HG02798 (cell line): ENCODE data around the gene TANC2.
"Not testable (repeated sequence)": the region's sequence is repeated elsewhere in the genome, so short reads cannot be mapped to it uniquely, and the experiment has no call there.

Source experiments
- ATAC-seq: cut with Tn5 transposase; IDR thresholded peaks from one replicate; pipeline ENCODE4 v1.9.1; 2021; ENCODE audit warnings: mild to moderate bottlenecking; ENCODE audit not compliant: unreplicated experiment, poor library complexity

TANC2 gene

DNA sequence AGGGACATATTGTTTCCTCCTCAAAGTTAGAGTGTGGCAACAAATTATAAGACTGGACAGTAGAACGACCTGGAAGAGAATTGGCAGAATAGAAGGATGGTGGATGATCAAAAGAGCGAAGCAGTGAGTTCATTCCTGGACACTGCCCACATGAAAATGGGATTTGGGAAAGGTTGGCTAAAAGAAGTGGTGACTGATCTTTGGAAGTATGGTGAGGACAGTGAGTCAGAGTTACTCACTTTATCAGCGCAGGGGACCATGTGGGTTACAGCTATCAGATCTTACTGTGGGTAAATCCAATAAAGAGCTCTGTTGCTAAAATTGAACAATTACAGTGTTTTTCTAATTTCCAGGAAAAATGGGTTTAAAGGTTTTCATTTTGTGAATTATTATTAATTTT is 2.7 kb upstream of the TANC2 start:
- ATAC-seq, result no peak

DNA sequence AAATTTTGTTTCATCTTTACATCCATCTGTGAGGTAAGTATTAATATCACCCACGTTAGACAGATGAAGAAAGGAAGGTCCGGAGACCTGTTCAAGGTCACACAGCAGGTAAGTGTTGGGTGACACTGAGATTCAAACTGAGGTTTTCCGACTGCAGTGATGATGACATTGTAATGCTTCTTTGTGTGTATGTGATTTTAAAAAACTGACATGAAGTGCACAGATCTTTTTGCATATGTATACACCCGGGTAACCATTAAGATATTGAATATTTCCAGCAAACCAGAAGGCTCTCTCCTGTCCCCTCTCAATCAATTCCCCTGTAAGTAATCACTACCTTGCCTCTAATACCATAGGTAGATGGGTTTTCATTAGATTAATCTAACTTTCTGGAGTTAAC is 1.5 kb upstream of the TANC2 start:
- ATAC-seq, result no peak

DNA sequence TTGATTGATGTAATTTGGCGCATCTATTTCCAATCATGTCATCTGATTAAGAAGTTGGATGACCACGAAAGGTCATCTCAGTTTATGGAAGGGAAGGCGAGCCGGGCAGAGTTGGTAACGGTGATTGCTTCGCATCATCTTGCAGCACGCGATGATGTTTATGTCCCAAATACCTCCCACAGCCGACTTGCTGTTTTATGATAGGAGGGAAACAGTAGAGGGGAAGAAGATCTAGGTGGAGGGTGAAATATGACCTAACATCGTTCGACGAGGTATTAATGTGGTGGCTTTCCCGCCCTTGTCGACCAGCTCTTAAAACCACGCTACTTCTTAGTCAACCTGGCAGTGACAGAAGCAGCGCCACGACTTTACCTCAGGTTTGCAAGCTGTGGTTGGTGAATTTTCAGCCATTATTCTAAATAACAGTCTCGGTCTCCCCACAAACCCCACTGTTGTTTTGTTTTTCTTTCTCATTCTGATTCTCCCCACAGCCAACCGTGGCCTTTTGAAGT is 805 bp upstream of the TANC2 start:
- ATAC-seq, result no peak

DNA sequence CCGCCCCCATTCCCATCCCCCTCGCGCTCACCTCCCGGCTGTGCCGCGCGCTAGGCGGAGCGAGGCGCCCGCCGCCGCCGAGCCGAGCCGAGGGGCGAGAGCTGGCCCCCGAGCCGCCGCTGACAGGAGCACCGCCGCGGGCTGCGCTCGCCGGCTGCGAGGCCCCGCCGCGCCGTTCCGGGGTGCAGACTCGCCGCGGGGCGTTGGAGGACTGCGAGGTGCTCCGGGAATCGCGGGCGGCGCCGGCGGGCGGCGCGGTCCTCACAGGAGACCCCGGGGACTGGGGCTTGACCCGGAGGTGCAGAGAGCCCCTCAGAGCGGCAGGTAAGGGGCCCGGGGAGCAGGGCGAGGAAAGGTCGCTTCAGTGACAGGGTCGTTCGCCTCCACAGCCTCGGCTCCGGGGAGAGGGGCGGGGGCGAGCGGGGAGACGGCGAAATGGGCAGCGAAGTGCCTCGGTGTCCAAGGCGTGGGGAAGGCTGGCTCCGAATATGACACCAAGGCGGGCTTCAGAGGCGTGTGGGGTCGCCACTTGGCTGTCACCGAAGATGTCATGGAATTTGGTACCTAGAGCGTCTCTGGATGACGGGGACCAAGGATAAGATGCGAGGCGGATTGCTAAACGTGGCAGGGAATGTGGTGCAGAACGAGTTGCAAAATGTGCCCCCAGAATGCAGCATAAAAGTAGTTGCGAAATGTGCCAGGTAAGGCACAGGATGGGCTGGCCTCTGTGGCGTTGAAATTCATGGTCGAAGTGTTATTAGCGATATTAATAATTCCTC is 580 bp downstream of the TANC2 start:
- no peak for ATAC-seq

DNA sequence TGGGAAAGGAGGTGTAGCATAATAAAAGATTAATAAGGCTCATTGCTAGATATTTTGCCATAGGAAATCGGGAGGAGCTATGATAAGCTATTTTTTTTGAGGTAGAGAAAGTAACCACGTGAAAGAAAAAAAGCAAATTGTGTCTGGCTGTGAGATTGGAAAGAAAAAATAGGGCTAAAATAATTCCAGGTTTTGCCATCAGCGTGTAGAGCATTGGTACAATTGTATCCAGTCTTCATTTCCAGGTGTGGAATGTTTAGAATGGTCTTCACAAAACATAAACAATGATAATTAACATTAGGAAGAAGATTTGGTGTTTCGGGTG is 1.1 kb downstream of the TANC2 start:
- no peak for ATAC-seq

DNA sequence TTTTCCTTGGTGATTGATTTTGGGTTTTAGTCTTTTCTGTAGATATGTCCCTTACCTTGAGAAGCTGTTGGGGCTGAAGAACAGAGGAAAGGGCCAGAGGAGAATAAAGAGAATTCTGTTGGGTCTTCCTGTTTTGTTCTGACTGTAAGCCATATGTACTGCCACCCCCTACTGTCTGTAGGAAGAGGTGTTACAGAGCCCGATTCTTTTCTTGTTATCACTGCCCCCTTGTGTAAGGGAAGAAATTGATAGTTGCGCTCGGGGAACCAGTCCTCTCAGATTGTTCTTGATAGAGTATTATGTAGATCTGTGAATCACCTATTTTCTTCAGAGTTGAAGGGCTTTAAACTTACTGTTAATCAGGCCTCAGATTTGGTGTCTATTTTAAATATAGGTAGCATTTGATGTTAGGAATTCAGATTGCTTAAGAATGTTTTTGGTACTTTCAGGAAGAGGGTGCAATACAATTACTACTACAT is 2.4 kb downstream of the TANC2 start:
- ATAC-seq, result peak; percentile 65

DNA sequence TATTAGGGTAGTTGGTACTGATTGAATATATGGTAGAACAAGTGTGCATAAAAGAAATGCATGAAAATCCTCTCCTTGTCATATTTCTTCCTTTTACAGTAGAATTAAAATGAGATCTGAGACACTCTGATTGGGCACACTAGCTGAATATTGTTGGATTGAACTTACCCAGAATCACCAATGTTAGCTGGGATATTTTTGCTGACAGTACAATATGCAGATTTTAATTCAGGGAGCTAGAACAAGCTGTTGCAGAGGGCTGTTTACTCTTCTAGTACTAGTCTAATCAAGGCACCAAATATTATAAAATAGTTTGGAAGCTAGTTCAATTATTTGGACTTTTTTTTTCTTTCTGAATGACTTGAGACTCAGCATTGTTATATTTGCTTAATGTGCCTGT is 4.6 kb downstream of the TANC2 start:
- ATAC-seq, result no peak

DNA sequence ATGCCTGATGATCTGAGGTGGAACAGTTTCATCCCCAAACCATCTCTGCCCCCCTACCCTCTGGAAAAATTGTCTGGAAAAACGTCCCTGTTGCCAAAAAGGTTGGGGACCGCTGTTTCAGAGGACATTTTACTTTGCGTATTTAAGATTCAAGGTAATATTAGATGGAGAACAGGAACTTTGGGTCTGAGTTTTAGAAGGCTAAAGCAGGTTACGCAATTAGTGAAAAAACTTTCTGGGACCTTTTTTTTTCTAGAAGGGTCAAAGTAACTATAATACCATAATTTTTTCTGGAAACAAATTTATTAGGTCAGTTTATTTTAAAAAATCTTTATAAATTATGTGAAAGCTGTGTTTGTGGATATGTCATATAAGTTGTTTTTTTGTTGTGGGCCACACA is 5.8 kb downstream of the TANC2 start:
- ATAC-seq, result no peak

DNA sequence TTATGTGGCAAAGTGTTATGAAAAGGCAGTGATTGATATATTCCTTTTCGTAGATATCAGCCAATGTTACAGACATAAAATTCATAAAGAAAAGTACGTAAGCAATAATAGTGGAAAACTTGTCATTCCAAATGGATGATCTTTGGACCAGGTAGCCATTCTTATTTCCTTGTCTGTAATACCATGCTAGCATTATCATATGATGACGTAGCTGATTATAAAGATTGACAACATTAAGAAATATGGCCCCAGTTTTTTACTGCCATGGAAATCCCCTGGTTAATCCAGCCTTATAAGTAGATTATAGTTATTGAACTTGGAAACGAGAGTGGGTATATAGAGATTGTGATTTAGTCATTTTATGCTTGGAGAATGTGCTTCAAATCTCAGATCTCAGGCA is 8.8 kb downstream of the TANC2 start:
- no peak for ATAC-seq

DNA sequence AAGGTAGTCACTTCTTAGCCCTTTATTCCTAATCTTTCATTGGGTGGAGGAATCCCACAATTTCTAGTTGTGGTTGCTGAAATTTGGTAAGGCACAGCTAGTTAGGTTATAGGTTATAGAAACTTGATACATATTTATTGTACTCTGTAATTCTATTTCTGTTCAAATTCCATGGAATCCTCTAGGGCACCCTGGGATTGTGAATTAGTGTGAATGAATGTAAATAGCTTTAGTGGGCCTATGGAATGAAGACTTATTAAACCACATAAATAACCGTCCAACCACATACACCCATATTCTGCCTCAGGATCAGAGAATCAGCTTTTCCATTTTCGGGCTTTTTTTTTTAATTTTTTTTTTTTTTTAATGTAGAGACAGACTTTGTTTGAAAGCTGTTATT is 9.2 kb downstream of the TANC2 start:
- ATAC-seq, result no peak

DNA sequence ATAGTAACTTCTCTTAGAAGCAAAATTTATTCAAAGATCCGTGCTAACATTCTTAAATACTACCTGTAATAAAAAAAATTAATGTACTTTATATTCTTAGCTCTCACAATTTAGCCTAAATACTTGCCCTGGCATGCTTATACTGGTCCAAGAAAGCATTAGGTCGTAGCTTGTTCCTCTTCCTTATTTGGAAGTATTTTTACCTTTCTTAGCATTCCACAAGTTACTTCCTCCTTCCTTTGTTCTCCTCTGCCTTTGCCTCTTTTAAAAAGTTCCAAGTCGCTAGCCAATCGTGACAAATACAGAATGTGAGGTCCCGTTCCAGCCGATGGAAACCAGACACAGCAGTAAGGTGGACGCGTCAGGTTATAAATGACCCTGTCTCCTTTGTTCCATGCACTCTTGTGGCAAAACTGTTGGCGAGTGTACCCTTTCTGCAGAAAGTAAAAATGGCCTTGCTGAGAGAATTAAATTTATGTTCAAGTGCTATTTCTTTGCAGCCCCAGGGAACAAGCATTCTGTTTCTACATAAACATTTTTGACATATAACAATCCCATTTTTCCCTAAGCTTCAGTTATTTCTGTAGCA is 10.7 kb downstream of the TANC2 start:
- ATAC-seq, result not testable (repeated sequence)

DNA sequence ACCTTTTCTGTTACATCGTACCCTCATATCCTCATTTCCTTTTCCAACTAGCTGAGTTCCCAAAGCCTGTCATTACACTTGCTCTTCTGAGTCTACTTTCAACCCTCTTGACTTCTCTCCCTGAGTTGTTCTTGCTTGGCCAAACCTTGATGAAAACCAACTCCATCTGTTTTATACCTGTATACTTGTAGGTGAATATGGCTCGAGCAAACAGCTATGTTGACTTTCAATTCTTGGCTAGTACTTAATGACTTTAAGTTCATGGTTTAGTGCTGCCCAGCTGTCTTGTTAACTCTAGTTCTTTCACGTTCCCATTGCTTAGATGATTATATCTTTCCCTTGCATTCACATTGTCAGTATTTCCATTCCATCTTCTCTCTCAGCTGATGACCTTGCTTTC is 14.8 kb downstream of the TANC2 start:
- ATAC-seq, result no peak

DNA sequence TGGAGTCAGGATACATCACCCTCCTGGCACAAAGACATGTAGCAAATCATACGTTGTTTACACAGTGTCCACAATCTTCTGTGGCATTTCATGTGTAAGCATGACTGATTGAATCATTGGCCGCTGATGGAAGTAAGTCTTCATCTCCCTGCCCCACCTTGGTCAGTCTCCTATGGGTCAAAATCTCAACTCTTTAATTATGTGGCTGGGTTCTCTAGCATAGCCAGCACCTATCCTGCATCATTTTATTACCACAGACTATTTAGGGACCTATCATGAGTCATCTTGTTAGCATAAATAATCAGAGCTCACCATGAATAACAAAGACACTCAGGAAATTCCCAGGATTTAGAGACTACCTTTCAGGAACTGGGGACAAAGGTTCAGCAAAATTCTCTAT is 15.9 kb downstream of the TANC2 start:
- ATAC-seq, result no peak

DNA sequence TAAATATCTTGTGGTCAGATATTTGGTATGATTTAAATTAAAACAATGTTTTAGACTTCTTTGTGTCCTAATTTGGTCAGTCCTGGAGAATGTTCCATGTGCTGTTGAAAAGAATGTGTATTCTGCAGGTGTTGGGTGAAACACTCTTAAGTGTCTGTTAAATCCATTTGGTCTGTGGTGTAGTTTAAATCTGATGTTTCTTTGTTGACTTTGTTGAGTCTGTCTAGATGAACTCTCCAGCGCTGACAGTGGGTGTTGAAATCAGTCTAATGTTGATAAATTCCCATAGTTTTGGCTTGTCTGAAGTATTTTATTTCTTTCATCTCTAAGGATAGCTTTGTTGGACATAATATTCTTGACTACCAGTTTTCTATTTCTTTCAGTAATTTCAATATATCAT is 18.8 kb downstream of the TANC2 start:
- no peak for ATAC-seq

DNA sequence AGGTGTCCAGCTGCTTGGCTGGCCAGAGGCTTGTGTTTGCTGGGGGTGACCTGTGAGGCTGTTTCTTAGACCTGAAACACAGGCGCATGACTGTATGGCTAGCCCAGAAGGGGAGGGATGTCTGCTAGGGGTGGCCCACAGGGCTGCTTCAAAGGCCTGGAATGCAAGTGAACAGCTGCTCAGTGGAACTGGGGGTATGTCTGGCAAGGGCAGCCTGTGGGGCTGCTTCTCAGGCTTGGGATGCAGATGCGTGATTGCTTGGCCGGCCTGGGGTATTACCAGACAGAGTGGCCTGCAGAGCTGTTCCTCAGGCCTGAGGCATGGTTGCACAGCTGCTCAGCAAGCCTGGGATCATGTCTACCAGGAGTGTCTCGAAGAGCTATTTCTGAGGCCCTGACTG is 20.5 kb downstream of the TANC2 start:
- no peak for ATAC-seq

DNA sequence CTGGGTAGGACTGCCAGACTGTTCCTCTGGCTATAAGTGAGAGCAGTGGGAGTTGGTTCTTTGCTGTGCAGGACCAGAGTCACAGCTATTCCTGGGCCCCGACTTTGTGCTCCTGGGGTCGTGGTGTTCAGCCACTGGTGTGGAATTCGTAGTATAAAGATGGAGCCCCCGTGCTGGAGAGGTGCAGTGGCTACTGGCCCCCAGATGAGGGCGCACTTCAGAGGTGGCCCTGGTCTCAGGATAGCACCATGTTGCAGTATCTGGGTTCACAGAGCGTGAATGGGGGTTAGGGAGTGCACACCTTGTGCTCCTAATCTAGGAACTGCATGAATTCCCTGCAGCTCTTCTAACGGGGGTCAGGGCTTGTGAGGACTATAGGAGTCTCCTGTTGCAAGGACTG is 21.1 kb downstream of the TANC2 start:
- no peak for ATAC-seq

DNA sequence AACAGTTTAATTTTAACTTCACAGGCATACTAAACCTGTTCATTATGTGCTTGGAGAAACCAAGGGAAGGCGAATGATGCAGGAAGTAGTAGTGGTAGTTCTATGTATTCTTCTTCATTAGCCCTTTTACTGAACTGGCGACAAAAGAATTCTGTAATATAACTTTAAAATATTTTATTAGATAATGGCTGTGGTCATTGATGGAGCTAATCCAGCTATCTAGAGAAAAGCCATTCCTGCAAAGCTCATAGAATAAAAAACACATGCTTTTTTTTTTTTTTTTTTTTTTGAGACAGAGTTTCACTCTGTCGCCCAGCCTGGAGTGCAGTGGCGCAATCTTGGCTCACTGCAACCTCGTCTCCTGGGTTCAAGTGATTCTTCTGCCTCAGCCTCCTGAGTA is 23.5 kb downstream of the TANC2 start:
- no peak for ATAC-seq

DNA sequence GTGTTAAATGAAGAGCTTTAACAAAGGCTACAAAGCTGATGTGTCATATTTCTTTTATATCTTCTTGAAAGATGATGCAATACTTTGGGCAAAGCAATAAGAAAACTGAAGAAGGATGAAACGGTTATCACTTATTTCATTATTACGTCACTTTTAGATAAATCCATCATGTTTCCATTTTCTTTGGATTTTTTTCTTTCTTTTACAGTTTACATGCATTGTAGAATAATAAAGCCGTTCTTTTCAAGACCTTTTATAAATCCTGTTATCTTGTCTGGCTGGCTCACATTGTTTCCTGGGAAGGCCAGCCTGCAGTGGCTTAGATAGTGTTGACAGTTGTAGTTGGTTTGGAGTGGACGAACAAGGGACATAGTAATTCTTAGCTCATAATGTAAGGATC is 28.9 kb downstream of the TANC2 start:
- ATAC-seq, result no peak

DNA sequence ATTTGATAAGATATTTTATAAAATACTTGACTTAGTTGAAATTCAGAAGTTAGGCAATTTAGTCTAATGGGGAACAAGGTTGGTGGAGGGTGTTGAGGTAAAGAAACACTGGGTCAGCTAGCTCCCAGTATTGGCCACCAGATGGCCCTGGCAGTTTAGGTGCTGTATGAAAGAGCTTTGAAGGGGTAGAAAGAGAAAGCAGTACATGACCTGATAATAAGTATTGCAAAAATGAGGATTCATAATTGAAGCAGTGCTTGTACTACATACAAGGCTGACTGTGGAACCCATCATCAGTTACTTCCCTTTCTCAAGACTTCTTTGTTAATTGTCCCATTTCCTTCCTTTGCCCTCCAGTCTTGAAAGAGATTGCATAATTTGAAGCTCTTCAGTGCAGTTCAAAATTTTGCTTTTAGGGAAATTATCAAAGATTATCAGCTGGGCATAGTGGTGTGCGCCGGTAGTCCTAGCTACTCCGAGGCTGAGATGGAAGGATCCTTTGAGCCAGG is 29.4 kb downstream of the TANC2 start:
- no peak for ATAC-seq

DNA sequence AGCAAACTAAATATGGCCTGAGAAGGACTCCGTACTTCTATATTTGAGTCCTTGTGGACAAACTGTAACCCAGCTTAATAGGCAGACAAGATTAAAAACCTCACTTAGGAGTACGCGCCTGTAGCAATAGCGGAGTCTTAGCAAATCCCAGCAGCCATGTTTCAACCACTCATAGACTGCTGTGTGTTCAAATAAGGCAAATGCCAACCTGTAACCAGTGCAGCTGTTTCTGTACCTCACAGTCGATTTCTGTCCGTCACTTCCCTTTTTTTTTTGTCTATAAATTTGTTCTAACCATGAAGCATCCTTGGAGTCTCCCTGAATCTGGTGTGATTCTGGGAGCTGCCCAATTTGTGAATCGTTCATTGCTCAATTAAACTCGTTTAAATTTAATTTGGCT is 30.2 kb downstream of the TANC2 start:
- ATAC-seq, result no peak

DNA sequence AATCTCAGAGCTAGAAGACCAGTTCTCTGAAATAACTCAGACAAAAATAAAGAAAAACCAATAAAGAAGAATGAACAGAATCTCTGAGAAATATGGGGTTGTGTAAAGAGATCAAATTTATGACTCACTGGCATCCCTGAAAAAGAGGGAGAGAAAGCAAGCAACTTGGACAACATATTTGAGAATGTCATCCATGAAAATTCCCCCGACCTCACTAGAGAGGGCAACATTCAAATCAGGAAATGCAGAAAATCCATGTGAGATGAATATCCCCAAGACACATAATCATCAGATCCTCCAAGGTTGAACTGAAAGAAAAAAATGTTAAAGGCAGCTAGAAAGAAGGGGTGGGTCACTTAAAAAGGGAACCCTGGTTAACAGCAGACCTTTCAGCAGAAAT is 32.1 kb downstream of the TANC2 start:
- ATAC-seq, result no peak
